NCI-H2227 (cell line): Measurements from ENCODE around the gene CCDC50.

ENCODE experiments used
- DNase-seq: peaks from one replicate; lab custom pipeline; 2025; ENCODE audit not compliant: unreplicated experiment; lab: John Stamatoyannopoulos, UW

Gene CCDC50

GRCh38 chr3:191328962-191329653, at the start of gene CCDC50:
Gene CCDC50, plus strand, starts transcription at chr3:191329394. Its CDS starts 281 bp downstream, at chr3:191329675.
- peak; percentile 86 for DNase-seq

DNA sequence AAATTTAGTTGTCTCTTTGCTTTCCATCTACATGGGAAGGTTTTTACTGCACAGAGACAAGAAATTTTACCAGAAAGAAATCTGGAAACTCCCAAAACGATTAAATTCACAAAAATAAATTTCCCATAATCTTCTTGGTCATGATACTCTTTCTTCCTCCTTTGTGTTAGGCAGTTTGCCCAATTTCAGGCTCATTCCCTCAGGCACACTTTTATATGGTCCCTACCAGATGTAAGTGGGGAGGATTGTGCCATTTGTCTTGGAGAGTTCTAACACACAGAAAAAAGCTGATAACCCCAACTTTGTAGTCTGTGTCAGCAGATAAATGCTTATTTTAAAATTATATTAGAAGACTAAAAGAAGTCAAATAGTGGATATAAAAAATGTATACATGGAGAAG, 49.1 kb upstream of the CCDC50 start:
- DNase-seq: no peak

DNA sequence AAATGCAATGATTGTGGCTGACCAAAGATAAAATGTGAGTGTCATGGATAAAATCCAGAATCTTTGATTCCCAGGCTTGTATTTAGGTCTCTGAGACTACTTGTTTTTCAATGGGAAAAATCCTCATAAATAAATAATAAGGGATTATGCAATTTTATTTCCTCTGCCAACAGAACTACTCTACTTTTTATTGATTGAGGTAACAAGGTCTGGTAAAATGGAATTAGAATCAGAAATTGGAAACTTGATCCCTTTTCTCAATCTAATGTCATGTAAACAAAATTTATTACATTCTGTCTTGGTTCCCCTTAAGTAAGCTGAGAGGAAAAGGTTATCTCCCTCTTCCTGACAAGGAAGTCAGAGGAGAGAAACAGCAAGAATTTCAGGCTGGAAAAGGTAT, 48.3 kb upstream of the CCDC50 start:
- no peak for DNase-seq

DNA sequence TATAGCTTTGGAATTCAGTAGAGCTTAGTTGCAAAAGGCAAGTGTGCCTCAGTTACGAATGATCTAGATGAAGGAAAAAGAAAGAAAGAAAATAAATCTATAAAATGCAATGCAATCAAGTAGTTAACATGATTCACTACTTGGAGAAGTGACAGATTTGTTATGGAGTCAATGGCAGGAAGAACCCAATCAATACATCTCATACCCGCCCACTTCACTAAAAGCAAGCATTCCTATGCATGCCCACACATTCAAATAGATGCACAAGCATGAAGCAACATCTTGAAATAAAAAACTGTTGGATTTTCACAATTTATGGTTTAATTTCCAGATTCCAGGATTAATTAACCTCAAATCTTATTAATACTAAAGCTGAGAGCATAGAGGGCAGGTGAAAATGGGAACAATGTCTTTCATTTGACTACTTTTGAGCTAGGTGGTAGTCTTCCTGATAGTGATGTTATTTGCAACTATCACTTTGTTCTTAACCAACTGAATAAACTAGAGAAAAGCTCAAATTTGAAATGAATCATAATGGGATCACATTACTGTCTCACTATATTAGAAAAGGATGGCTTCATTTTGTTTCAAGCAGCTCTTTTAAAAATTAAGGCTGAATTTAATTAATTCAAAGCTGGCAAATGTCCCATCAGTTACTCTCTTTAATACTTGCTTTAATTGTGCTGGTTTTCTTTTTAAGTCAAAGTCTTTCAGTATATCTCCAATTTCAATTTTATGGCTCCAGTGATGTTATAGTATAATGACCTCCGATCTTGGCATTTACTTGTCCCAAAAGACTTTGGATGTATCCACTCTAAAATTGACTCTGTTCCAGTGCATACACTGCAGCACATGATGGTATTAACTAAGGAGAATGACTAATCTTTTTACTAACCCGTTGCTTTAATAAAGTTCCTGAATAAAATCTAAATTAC, 46.7 kb upstream of the CCDC50 start:
- DNase-seq: no peak

DNA sequence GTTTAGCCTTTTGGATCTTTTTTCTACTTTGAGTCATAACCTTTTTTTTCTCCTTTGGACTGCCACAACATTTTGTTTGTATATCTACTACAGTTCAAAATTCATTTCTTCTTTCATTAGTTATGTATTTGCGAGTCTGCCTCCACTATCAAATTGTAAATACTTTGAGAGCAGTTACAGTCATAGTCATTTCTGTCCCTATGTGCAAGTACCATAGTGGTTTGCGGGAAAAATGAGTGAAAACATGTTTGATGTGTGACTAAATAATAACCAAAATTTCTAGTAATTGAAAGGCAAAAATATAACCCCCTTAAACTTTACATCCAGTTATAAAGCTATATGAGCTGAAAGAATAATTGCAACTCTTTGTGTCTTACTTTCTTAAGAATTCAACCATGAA, 45.8 kb upstream of the CCDC50 start:
- DNase-seq: no peak

GRCh38 chr3:191290311-191291025, 38.7 kb upstream of the CCDC50 start:
- no peak for DNase-seq

DNA sequence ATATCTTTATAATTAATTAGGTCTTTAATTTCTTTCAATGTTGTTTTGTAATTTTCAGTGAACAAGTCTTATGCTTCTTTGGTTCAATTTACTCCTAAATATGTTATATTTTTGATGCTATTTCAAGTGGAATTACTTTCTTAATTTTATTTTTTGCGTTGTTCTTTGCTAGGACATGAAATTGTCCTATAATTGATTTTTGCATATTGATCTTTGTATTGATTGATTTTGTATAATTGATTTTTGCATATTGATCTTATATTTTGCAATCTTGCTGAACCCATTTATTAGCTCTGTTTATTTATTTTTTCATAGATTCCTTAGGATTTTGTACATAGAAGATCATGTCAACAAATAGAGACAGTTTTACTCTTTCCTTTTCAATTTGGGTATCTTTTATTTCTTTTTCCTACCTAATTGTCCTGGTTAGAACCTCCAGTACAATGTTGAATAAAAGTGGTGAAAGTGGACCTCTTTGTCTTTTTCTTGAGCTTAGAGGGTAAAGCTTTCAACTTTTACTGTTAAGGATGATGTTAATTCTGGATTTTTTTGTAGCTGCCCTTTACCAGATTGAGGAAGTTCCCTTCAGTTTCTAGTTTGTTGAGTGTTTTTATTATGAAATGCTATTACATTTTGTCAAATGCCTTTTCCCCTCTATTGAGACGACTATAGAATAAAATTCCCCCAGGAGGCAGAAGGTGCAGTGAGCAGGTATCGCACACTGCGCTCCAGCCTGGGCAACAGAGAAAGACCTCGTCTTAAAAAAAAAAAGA, 36.8 kb upstream of the CCDC50 start:
- no peak for DNase-seq

- no peak for DNase-seq
Measured at GRCh38 chr3:191294291-191294690, 34.9 kb upstream of the CCDC50 start.

- DNase-seq: no peak
Measured at GRCh38 chr3:191296041-191296541, 33.1 kb upstream of the CCDC50 start.

DNA sequence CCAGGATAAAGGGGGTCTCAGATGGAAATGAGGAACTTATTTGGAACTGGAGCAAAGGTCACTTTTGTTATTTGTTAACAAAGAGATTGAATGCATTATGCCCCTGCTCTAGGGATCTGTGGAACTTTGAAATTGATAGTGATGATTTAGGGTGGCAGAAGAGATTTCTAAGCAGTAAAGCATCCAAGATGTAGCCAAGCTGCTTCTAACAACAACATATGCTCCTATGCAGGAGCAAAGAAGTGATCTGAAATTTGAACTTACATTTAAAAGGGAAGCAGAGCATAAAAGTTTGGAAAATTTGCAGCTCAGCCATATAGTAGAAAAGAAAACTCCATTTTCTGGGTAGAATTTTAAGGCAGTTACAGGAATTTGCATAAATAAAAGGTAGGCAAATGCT, 30.3 kb upstream of the CCDC50 start:
- no peak for DNase-seq

- DNase-seq: no peak
Measured at GRCh38 chr3:191300422-191300821, 28.8 kb upstream of the CCDC50 start.

DNA sequence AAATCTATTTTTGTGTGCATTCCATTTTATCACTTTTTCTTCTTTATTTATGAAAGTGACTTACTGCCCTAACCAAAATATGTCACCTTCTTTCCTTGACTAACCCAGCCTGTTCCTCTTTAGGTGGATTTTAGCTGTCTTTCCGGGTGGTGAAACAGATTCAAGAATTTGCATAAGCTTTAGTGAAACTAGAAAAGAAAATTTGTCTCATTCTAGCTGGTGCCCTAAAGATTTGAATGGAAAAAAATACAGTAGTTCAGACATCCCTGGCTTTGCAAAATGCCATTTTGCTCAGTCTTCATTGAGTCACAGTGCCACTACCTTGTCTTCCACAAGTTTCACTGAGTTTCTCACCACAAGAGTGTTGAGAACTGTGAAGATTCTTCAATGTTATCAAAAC, 28.2 kb upstream of the CCDC50 start:
- DNase-seq: no peak

DNA sequence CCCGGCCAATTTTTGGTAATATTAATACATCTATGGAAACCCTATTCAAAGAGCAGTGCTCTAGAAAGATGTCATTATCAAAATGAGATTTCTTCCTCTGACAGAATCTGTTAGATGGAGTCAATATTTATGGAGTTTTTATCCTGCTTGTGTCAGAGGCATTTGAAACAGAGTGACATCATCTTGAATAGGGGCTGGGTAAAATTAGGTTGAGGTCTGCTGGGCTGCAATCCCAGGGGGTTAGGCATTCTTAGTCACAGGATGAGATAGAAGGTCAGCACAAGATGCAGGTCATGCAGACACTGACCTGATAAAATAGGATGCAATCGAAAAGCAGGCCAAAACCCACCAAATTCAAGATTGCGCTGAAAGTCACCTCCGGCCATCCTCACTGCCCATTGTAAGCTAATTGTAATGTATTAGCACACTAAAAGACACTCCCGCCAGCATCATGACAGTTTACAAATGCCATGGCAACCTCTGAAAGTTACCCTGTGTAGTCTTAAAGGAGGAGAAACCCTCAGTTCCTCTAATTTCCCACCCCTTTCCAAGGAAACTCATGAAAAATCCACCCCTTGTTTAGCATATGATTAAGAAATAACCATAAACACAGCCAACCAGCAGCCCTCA, 27.3 kb upstream of the CCDC50 start:
- no peak for DNase-seq

GRCh38 chr3:191302451-191302850, 26.7 kb upstream of the CCDC50 start:
- no peak for DNase-seq

DNA sequence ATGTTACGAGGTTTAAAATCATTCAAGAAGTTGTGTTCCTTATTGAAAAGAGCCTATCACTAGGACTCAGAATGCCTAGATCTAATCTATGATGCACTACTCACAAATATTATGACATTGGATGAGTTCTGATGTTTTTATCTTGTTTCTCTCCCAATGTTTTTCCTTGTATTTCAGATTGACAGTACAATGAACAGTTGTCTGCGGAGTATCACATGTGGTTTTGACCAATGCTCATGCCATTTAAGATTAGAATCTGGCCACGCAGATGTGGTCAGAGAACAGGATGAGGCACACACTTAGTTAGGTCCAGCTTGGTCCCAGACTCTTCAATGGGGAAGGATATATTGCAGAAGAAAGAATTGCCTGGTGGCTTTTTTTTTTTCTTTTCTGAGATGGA, 25.6 kb upstream of the CCDC50 start:
- no peak for DNase-seq

DNA sequence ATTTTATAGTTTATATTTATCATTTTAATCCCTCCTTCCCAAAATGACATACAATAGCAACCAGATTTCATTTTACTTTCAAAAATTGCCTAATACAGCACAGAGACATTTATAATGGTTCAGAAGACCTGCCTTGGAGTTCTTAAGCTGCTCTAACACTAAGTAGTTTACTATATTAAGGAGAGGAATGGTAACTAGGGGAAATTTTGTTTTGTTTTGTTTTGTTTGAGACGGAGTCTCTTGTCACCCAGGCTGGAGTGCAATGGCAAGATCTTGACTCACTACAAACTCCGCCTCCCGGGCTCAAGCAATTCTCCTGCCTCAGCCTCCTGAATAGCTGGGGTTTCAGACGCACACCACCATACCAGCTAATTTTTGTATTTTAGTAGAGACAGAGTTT, 22.8 kb upstream of the CCDC50 start:
- no peak for DNase-seq

DNA sequence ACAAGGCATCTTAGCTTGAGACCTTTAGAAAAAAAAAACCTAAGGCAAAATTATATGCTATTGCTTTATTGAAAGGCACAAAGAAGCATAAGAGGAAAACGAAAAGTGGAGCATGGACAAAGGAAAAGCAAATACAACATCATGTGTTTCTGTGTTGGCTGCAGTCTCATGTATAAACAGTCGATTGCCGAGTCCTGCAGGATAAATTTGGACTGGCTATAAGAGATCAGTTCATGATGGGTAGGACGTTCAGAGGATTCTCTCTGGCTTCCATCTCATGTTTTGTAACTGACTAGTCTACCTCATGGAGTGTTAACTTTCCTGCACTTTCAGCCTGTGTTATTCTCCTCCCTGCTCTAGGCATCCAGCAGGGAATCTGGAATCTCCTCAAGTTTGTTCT, 21.9 kb upstream of the CCDC50 start:
- no peak for DNase-seq

DNA sequence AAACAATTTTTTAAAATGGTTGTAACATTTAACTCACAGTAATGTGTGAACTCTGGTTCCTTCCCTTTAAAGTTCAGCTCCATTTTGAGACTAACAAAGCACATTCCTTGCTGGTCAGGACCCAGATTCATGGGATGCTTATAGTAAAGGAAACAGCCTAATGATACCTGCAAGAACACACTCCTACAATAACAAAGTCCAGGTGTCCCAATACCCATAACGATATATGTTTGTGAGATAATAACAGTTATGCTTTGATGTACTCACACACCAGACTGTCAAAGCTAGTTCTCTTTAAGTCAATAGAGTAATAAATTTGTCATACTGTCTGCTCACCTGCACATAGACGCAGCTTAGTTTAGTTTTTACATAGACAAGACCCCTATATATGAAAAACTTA, 15.9 kb upstream of the CCDC50 start:
- no peak for DNase-seq

- no peak for DNase-seq
Measured at GRCh38 chr3:191314109-191314728, 15.0 kb upstream of the CCDC50 start.
